HG03460 (cell line): Measurements from ENCODE around the gene GLRX2.
"Not testable (repeated sequence)": the region's sequence is repeated elsewhere in the genome, so short reads cannot be mapped to it uniquely, and the experiment has no call there.

Experiments used
- ATAC-seq: cut with Tn5 transposase; IDR thresholded peaks from one replicate; pipeline ENCODE4 v1.9.1; 2021; ENCODE audit not compliant: unreplicated experiment

The GLRX2 gene

DNA sequence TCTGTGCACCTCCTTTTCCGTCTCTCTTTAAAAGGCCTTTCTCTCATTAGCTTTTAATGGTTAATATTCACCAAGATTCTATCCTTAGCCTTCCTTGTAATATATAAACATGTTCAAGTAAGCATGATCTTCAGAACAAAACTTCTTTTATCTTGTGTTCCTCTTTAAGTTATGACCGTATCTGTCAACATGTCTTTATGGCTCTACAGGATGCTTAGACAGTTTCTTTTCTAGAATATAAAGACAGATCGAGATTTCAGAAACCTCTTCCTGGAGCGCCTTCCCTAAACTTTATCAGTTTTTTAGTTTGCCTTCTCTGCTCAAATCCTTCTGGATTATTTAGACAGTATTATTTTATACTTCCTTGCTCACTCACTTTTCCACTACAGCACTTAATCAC, 38.6 kb downstream of the GLRX2 start:
- no peak for ATAC-seq

DNA sequence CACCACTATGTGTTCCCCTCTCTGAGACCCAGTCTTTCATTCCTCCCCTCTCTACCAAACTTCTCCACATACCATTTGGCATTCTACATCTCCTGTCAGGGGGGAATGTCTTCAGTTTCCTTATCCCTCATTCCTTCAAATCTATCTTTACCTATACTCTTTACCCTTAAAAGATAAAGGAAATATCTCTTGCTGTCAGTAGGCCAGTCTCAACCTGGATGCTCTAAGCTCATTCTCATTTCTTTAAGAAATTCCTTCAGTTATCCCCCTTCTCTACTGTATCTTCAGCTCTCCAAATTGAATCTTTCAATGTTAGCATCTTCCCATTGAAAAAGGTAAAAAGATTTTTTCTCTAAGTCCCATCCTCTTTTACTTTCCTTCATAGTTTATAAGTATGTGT, 39.3 kb downstream of the GLRX2 start:
- ATAC-seq: no peak

DNA sequence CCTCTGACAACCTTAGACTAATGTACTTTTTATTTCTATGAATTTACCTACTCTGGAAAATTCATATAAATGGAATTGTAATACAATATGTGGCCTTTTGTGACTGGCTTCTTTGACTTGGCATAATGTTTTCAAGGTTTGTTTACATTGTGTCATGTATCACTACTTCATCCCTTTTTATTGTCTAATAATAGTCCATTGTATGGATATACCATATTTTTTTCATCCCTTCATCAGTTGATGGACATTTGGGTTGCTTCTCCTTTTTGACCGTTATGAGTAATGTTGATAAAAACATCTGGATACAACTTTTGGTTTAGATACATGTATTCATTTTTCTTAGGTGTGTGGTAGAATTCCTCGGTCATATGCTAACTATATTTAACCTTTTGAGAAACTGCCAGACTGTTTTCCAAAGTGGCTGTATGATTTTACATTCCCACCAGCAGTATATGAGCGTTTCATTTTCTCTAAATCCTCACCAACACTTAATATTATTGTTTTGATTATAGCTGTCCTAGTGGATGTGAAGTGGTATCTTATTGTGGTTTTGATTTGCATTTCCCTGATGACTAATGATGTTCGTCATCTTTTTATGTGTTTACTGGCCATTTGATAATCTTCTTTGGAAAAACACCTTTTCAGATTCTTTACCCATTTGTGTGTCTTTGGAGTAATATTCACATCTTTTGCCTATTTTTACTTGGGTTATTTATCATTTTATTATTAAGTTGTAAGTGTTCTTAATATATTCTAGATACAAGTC, 42.3 kb downstream of the GLRX2 start:
- no peak for ATAC-seq

DNA sequence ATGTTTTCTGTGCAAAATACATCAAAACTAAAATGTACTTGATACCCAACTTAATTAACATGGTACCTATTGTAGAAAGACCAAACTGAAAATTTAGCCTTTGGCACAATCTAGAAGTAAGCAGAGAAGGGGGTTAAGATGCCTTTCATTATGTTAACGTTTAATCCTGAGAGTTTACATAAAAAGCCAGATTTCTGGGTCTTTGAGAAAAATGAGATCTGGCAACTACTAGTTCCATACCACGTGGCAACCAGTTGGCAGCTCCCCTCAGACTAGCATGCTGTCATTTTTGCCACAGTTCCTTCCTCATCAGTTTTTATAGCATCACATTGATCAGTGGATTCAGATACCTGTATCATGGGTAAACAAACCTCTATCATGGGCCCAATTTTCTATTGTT, 44.3 kb downstream of the GLRX2 start:
- ATAC-seq: no peak

DNA sequence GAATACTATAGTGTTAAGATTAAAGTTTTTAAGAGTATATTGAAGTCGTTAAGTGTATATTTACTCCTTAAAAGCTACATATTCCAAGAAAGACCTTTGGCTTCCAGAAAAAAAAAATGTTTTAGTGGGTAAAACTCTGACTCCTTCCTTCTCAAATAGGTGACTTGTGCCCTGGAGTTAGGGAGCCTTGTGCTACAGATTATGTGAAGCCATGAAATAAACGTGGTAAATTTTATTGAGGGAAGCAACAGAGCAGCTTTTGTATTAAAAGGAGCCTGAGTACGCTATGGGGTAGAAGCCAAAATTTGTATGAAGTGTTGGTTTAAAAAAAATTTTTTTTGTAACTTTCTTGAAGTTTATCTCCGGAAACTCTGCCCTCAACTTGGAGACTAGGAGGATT, 44.8 kb downstream of the GLRX2 start:
- no peak for ATAC-seq

DNA sequence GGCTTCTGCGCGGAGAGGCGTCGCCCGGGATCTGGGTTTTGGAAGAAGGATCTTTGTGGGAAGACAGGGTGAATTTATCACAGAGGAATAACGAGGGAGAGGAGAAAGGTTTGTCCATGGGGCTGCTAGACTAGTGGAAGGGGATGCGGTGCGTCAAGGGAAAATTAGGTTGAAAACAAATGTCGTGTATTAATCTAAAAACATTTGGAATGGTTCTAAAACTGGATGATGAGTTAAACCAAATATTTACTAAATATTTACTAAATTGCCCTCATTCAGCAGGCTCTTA, 45.2 kb downstream of the GLRX2 start:
- ATAC-seq: no peak

DNA sequence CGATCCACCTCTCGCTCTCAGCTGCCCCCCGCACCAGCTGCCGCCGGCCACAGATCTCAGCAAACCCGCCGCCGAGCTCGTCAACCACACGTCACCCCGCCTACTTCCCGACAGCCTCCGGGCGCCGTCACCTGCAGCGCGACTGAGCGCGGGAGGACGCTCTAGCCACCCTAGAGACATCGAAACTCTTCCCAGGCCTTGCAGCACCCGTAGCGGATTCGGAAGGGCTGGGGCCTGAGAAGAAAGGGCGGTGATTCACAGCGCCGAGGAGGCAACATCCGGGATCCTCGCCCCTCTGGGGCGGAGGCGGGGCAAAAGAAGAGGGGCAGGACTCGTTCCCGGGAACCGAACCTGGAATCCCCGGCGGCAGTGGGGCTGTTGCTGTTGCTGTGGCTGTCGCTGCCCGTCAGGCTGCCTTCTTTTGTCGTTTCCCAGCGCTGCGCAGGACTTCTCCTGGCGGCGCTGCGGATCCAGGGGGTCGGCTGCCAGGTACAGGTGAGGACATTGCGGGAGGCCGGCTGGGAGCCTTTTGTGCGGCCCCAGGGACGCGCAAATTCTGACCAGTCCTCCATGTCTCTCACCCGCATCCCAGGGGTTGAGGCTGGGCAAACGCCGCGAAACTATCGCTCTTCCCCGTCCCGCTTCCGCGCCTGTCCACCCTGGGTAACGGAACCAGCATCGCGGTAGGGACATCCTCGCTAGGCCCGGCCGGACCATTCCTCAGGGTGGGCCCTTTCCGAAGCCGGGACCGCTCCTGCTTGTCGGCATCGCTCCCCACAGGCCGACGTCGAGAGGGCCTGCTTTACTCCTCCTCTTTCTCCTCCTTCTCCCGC, 45.7 kb downstream of the GLRX2 start, which contains the start of the genes RO60 and UCHL5:
Gene RO60, plus strand, starts transcription at position 331 of the 833 bp plus-strand sequence. CDS start 9,443 bp downstream, outside the sequence.
Gene UCHL5, minus strand, starts transcription at position 79 of the 833 bp plus-strand sequence. CDS start 100 bp downstream, outside the sequence.
- ATAC-seq: peak; percentile 92

DNA sequence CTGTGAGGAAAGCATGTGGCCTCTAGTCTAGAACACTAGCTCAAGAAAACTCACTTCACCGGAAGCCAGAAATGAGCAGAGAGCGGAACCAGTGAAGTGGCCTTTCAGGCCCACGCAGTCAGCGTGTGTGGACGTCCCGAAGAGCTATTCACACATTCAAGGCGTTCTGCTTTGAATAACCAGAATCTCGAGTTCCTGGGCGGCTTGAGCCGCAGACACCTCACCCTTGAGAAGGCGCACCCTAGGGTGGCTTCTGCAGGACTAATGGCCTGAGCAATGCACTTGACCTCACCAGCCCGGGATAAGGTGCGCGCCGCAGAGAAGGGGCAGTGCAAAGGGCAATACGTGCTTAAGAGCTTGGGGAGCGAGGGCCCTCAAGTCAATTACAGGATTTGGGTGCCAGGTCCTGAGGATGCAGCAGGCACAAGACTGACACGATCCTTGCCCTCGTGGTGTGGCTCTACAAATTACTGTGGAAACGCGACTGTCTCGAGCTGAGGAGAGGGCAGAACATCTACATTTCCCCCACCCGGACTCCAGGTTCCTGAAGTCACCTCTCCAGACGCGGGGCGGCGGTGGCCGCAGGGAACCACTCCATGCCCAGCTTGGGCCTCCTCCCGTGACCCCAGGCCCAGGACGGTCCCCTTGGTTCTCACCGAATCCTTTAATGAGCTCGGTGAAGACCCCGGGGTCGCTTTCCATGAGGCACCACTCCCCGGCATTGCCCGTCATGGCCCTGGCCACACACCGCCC, 46.5 kb downstream of the GLRX2 start:
- ATAC-seq: peak; percentile 45

DNA sequence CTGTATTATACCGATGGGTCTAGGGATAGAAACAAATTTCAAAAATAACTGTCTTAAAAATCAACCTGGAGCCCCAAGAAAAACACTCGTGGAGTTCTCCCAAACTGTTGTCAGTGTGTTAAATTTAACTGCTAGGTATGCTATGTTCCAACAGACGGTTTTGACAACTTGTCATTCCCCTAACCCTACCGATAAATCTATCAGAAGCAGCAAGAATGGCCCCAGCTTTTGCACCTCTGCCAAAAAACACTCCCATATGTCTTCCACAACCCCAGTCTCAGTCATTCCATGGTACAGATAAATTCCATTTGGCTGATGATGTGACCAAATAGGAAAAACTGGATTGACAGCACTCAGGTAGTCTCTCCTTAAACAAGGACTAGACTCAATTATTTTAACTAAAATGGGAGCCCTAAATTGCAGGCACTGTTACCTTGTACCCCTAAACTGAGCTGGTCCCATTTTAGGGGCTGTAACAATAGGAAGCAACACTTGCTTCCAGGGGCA, 51.0 kb downstream of the GLRX2 start:
- no peak for ATAC-seq

DNA sequence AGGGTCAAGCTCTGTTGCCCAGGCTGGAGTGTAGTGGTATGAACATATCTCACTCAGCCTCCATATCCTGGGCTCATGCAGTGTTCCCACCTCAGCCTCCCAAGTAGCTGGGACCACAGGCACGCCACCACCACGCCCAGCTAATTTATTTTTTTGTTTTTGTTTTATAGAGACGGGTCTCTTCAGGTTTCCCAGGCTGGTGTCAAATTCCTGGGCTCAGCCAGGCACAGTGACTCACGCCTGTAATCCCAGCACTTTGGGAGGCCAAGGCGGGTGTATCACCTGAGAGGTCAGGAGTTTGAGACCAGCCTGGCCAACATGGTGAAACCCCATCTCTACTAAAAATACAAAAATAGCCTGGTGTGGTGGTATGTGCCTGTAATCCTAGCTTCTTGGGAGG, 56.3 kb downstream of the GLRX2 start:
- ATAC-seq: not testable (repeated sequence)
